GM15510 (cell line): ENCODE results near the gene ST3GAL5.

Experiments
- POLR2A ChIP-seq: IDR thresholded peaks from 3 replicates; pipeline ENCODE4 v1.6.1; 2011; ENCODE audit warnings: borderline replicate concordance; ENCODE audit not compliant: insufficient read length; ENCODE audit errors: extremely low read depth

The ST3GAL5 gene

DNA sequence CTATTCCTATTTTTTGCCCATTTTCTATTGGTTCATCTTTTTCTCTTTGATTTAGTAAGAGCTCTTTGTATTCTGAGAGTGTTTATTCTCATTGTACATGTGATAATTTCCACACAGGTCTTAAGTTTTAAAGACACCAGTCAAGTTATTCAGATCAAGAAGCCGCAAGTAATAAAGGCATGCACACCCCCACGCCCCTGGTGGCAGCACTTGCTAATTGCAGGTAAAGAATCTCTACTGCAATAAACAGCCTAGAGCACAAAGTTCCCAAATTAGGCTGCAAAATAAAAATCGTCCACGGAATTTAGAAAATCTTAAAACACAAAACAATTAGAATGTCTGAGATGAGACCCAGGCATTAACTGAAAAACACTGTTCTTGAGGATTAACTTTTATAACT, 45.2 kb downstream of the ST3GAL5 start:
- no peak for TF ChIP-seq POLR2A

DNA sequence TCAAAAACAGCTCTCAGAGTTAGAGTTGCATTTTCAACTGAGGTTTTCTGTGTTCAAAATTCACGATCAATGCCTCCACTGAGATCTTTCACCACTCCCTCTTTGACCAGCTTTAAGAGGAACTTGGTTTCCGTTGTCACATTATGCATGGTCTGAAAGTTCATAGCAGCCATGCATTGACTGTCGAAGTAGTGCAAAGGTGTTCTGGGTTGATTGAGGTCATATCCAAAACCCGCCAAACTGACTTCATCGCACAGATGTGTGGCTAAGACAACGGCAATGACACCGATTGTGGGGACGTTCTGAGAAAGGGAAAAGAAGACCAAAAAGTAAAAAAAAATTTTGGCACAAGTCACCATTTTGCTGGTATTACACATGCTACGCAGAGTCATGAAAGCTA, 48.7 kb downstream of the ST3GAL5 start:
- no peak for TF ChIP-seq POLR2A

GRCh38 chr2:85839461-85839860, 49.3 kb downstream of the ST3GAL5 start:
- TF ChIP-seq POLR2A = no peak

- no peak for TF ChIP-seq POLR2A
These were observed 50.1 kb downstream of the ST3GAL5 start for GRCh38 chr2:85838641-85839040.

GRCh38 chr2:85838181-85838580, 50.6 kb downstream of the ST3GAL5 start:
- TF ChIP-seq POLR2A = no peak

GRCh38 chr2:85834466-85834865, 54.3 kb downstream of the ST3GAL5 start:
- no peak for TF ChIP-seq POLR2A

GRCh38 chr2:85831735-85832134, 57.1 kb downstream of the ST3GAL5 start:
- no peak for TF ChIP-seq POLR2A

DNA sequence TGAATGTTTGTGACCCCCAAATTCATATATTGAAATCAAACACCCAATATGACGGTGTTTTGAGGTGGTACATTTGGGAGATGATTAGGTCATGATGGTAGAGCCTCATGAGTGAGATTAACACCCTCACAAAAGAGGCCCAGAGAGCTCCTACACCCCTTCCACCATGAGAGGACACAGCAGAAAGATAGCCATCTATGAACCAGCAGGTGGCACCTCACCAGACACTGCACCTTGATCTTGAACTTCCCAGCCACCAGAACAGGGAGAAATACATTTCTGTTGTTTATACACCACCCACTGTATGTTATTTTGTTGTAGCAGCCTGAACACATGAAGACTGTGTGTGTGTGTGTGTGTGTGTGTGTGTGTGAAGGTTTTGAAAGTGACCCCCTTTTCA, 58.1 kb downstream of the ST3GAL5 start:
- TF ChIP-seq POLR2A = no peak

GRCh38 chr2:85828725-85829124, 60.1 kb downstream of the ST3GAL5 start:
- no peak for TF ChIP-seq POLR2A

DNA sequence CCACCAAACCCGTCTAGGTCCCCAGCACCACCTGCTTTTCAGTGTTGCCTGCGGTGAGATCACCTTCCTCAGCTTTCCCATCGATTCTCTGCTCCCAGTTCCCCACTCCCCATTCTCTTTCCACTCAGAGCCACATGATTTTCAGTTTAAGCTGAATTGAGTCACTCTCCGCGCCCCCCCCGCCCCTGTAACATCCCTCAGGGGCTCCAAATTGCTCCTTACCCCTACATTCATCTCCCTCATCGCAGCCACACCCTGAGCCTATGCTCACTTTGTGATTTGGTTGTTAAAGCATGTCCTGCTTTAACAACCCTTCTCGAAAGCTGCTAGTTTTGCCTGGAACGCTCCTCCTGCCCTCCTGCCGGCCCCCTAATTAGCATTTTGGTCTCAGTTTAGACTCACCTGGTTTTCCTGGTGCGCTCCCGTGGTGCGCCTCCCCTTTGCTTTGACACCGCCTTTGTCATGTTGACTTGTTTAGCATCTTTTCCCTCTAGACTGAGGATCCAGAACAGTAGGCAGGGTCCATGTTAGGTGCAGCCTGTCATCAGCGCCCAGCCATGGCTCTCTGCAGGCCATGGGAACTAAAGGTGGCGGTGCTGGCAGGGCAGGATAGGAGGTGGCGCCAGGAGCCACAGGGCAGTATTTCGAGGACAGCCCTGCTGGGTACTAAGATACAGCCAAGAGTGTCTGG, 60.8 kb downstream of the ST3GAL5 start:
- no peak for TF ChIP-seq POLR2A

DNA sequence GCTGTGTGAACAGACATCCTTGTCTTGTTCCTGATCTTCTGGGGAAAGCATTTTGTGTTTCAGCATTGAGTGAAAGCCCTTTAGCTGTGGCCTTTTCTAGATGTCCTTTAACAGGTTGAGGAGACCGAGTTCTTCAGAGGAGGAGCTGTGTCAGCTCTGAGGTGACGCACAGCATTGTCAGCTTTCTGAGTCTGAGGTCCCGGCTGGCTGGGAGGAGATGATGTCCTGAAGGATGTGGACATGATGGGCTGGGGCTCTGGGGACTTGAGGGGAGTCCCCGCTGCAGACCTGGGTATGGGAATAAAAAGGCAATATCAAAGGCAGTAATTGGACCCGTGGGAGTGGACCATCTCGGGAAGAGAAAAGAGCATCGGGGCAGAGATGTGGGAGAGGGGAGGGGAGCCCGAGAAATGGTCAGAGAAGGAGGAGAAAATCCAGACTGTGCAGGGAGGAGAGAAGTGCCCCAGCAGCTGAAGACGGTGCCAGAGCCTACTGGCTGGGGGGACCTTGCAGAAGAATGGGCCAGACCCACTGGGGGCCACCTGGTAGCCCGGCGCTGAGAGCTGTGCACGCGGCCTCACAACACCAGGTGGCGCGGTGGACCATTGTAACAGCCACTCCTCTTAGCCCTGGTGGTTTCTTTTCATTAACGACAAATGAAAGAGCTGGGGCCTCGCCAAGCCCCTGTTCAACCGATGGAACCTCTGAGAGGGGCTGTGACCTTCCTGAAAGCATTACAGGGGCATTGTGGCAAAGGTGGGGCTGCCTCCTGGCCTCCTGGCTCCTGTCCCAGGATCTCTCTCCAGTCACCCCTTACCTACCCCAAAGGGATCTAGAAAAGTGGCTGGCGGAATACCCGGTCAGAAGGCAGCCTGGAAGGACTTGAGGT, 61.6 kb downstream of the ST3GAL5 start:
- TF ChIP-seq POLR2A = no peak

DNA sequence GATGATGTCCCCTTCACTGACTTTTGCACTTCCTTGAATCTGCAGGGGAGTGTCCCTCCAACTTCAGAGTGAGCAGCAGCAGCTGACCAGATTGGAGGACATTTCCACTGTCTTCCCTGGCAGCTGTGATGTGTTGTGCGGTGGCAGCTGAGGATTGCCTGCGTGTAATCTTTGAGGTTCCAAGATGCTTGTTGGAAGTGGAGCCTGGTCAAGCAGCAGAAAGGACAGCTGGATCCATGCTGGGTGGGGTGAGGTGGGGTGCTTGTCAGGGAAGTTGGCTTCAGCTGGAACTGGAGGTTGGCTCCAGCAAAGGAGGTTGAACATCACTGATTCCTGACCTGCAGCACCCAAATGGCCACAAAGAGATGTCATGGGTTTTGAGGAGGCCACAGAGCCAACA, 64.8 kb downstream of the ST3GAL5 start:
- no peak for TF ChIP-seq POLR2A

DNA sequence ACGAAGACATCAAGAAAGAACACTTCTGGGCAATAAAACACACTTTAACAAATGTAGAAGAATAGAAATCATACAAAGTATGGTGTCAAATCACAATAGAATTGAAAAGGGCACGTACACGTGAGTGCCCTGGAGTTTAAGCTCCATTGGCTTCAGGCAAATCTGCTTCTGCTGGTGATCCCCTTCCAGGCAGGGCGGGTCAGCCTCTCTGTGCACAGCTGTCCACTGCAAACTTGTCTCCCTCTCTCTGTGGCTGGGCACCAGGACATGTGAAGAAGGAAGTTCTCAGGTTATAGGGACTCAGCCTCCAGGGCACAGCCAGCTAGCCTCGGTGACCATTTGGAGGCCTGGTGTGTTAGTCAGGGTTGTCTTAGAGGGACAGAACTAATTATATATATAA, 66.0 kb downstream of the ST3GAL5 start:
- TF ChIP-seq POLR2A = no peak

DNA sequence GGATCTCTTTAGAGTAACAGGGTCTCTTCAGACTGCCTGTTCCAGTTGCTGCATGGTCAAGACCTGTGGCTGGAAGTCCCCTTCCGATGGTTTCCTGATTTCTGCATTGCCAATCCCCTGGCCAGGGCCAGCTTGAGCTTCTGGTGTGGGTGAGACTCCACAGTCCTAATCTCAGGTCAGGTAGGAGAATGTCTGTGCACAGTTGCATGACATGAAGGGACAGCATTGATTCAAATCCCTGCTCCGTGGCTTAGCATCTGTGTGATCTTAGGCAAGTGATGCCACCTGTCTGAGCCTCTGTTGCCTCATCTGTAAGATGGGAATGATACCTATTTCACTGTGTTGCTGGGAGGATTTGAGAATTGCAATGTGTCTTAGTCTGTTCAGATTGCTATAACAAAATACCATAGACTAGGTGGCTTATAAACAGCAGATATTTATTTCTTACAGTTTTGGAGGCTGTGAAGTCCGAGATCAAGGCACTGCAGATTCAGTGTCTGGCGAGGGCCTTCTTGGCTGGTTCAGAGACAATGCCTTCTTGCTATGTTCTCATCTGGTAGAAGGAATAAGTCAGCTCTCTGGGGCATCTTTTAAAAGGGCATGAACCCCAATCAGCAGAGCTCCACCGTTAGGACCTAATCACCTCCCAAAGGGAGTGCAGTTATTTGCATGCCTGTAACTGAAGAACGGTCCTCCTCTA, 68.8 kb downstream of the ST3GAL5 start:
- no peak for TF ChIP-seq POLR2A

DNA sequence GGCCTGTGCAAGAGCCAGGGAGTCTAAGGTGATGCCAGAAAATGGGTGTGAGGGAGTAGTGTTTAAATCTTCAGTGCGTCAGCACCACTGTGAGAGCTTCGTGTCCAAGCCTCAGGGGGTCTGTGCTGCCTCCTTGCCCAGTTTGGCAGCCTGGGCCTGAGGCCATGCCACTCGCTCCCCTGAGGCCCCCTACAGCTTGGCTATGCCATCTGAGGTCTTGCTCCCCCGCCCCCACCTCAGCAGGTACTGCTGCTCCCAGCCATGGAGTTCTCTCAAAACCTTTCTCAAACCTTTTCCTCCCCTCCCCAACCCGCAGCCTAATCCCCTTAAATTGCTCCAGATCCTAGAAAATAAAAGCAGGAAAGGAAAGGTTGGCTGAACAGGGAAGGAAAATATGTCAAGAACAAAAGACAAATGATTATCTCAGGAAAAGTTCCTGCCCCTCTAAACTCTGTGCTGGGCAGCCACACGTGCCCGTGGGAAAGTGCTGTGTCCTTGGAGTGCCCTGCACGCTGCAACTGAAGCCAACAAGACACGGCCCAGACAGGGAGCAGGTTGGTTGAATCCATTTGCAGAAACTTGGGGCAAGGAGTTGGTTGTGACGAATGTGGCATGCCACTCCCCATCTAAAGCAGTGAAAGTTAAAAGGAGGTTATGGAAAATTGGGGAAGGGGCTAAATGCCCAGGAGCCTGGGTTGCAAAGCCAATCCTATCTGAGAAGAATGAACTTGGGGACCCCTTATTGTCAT, 73.8 kb downstream of the ST3GAL5 start:
- TF ChIP-seq POLR2A = no peak

- no peak for TF ChIP-seq POLR2A
These were observed 74.6 kb downstream of the ST3GAL5 start for GRCh38 chr2:85813982-85814801.
